Naive thymus-derived CD8-positive, alpha-beta T cell (primary cell): Measurements from ENCODE around the gene CPB2. TPM values are rescaled to one million over a fixed set of nuclear protein-coding genes. Genes with fewer than 3 reads are reported as not detected.

Experiments used
- ATAC-seq, 2 donors: fragments of 150-1000 bp; cut with Tn5 transposase in 1 of 2; sonication (Bioruptor Pico), chemical (Tn5 transposase) in 1 of 2; 1 replicate in 1 of 2; 2 replicates in 1 of 2; pipeline ENCODE4 v1.10.0; 2021; ENCODE audit warnings: mild to moderate bottlenecking in 2 of 2, moderate library complexity in 2 of 2
- POLR2A ChIA-PET: fragments of 350-600 bp; sonication (Branson Sonifier 250); formaldehyde crosslinking; loops from one replicate; lab custom pipeline; 2021; ENCODE audit warnings: antibody characterized with exemption; lab: Charles Lee
- DNase-seq, 10 donors: peaks; one replicate each; pipeline versions ENCODE4 v3.0.0 to v3.0.0-alpha.2; 2020 to 2022
- H3K27ac Mint-ChIP-seq, 10 donors: one replicate each; pipeline ENCODE4 v1.8.0; 2020 to 2022; ENCODE audit warnings: mild to moderate bottlenecking in 10 of 10, mixed read lengths in 10 of 10, moderate library complexity in 4 of 10, inconsistent platforms in 1 of 10
- H3K27me3 Mint-ChIP-seq, 5 donors: one replicate each; pipeline ENCODE4 v1.8.0; 2021 to 2022; ENCODE audit warnings: mixed read lengths in 5 of 5
- H3K36me3 Mint-ChIP-seq, 3 donors: one replicate each; pipeline ENCODE4 v1.8.0; 2020 to 2022; ENCODE audit warnings: mixed read lengths in 3 of 3, mild to moderate bottlenecking in 2 of 3, inconsistent platforms in 1 of 3
- H3K4me1 Mint-ChIP-seq, 4 donors: one replicate each; pipeline ENCODE4 v1.8.0; 2021 to 2022; ENCODE audit warnings: mixed read lengths in 4 of 4
- H3K4me3 Mint-ChIP-seq, 10 donors: one replicate each; pipeline ENCODE4 v1.8.0; 2020 to 2022; ENCODE audit warnings: mild to moderate bottlenecking in 10 of 10, mixed read lengths in 10 of 10, moderate library complexity in 6 of 10, inconsistent platforms in 1 of 10
- H3K9me3 Mint-ChIP-seq, 9 donors: one replicate each; pipeline ENCODE4 v1.8.0; 2020 to 2022; ENCODE audit warnings: mixed read lengths in 9 of 9, mild to moderate bottlenecking in 3 of 9, inconsistent platforms in 1 of 9, moderate library complexity in 1 of 9
- polyA plus RNA-seq, 3 donors: library from polyadenylated mRNA; unstranded; fragments of 300-500 nt; fragmentation: Illumina TruSeq; gene quantifications; one replicate each; pipeline ENCODE4 v1.2.3, GENCODE V29; 2021
- total RNA-seq, 8 experiments: library from RNA in 2 of 8; stranded (reverse) in 2 of 8; gene quantifications; one replicate each; pipeline ENCODE4 v1.2.3 and lab custom pipeline; 2021 to 2026

The CPB2 gene
- total and polyA plus RNA-seq, 5 experiments from 2014 or later, result 0.12 TPM; not detected in 4

DNA sequence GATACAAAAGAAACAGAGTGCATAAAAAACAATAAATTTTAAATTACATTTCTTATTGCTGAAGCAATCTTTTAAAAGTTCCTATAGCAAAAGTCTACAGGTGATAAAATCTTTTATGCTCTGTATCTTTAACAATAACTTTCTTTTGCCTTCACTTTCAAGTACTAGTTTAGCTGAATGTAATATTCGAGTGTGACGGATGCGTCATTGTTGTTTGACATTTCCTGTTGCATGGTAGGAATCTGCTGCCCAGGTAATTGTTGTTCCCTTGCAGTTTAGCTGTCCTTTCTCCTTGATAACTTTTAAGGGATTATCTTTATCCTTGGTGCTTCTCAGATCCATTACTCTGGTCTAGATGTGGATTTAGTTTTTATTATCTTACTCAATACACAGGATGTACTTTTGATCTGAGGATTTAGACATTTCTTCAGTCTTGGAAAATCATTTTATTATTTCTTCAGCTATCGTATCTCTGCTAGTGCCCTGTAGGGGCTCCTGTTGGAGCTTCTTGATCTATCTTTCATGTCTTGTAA is 2.1 kb upstream of the CPB2 start:
- Mint-ChIP-seq H3K9me3 (no peaks in the 10 kb centered on the region), H3K4me1 (peaks cover 5 to 19% (median 12%) of the 10 kb centered on the region in 4 donors), H3K27ac (no peak overlapping the region), H3K36me3 (no peaks in the 10 kb centered on the region), H3K4me3 (peak overlapping the region in 3 of 10 donors; percentile 8 to 42 (median 41)), H3K27me3 (peaks cover 7 to 36% (median 8%) of the 10 kb centered on the region in 5 donors)
- peak in 1 of 2 donors; percentile 64 for ATAC-seq
- POLR2A ChIA-PET, result no interaction called here
- DNase-seq, result peak in 2 of 10 donors; percentile 14 to 15

DNA sequence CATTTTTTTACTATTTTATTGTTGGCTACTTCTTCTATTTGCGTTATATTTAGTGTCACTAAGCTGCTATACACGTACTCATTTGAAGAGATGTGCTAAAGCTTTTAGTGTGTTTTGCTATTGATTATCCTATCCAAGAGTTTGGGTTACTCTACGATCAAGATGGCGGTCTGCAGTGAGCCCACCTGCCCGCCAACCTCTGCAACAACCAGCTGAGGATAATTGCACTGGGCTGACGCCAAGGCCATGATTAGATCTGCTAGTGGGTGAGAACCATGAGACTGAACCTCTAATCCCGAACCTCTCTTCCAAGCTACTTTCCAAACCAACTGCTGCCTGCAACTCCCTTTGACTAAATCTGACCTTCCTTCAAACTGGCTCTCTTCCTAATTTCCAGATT is 1.8 kb downstream of the CPB2 start:
- Mint-ChIP-seq H3K36me3 (no peaks in the 10 kb centered on the region), H3K4me3 (no peak overlapping the region), H3K27me3 (peaks cover 0 to 7% (median 2%) of the 10 kb centered on the region in 5 donors), H3K27ac (no peak overlapping the region), H3K9me3 (no peaks in the 10 kb centered on the region), H3K4me1 (peaks cover 0 to 17% (median 9%) of the 10 kb centered on the region in 4 donors)
- ATAC-seq (no peak), DNase-seq (no peak)
- POLR2A ChIA-PET, result no interaction called here

DNA sequence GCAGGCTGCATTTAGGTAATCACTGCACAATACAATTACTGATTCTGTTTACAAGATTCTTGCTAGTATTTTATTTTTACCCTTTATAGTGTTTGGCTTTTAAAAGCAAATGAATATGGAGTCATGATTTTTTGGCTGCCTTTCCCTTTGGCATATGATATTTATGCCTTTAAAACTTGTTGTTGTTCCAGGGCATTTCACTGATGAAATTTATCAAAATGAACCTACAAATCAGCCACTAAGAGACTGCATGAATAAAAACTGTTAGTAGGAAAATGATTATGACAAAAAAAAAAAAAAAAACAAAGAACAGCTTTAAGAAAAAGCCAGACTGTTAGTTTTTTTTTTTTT is 2.6 kb downstream of the CPB2 start:
- no peak overlapping the region for H3K27ac Mint-ChIP-seq

DNA sequence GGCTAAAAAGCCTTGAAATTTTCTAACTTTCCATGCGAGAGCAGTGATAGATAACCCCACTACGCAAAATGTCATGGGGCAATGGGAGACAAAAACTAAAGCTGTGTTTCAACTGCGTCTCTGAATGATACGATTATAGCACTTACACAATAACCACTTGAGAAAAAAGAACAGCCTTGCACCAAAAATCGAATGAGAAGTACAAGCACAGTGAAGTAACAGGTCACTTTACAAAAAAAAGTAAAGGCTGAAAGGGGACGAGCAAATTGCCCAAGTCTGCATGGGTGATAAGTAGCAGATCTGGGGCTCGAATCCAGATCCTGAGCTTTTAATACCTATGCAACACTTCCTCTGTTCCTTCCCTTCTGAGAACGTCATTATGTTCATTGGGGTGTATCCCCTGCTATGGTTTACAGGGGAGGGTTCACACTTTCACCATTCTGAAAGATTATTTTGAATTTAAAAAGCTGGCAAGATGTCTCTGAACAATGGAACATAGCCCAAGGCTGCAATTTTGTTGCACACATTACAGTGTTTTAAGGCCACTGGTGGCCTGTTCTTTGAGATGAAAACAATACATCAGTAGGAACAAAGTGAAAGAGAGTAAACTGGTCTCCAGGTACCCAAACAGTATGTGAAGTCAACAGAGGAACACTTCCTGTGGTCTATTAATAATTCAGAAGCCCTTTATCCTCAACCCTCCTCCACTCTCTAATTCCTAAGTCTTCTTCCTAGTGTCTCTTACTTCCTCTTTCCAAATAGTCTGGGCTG is 3.2 kb downstream of the CPB2 start:
- no peak overlapping the region for H3K27ac Mint-ChIP-seq
- ATAC-seq (no peak), DNase-seq (no peak)
- H3K4me3 Mint-ChIP-seq, result no peak overlapping the region
- H3K4me1 Mint-ChIP-seq, result peaks cover 0 to 8% (median 0%) of the 10 kb centered on the region in 4 donors
- H3K36me3 Mint-ChIP-seq, result no peaks in the 10 kb centered on the region
- peaks cover 0 to 4% (median 2%) of the 10 kb centered on the region in 5 donors for H3K27me3 Mint-ChIP-seq
- H3K9me3 Mint-ChIP-seq, result no peaks in the 10 kb centered on the region
- POLR2A ChIA-PET, result no interaction called here

More for the DNA sequence above, 2.6 kb downstream of the CPB2 start:
- no peak overlapping the region for H3K4me3 Mint-ChIP-seq
- ATAC-seq, result no peak
- H3K36me3 Mint-ChIP-seq, result no peaks in the 10 kb centered on the region
- H3K9me3 Mint-ChIP-seq, result no peaks in the 10 kb centered on the region
- no peak for DNase-seq
- peaks cover 0 to 14% (median 5%) of the 10 kb centered on the region in 4 donors for H3K4me1 Mint-ChIP-seq
- H3K27me3 Mint-ChIP-seq, result no peaks in the 10 kb centered on the region
- POLR2A ChIA-PET, result no interaction called here

DNA sequence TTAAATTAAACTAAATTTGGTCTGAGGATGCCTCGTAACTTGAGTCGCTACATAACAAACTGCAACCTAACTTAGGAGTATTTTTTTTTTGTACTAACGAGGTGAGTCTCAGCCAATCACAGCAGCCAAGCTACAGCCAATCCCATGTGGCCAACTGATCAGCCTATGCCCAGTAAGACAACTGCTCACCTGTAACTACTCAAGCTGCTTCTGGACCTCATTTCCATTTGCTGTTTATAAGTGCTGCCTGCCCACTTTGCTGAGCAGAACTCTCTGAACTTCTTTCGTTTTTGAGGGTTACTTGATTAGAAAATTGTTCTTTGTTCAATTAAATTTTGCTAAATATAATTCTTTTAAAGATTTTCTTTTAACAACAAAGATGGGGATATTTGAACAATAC is 3.8 kb downstream of the CPB2 start:
- ATAC-seq (no peak), DNase-seq (no peak)
- Mint-ChIP-seq H3K27me3 (peaks cover 2 to 8% (median 8%) of the 10 kb centered on the region in 5 donors), H3K4me1 (peaks cover 0 to 7% (median 0%) of the 10 kb centered on the region in 4 donors), H3K4me3 (no peak overlapping the region), H3K36me3 (no peaks in the 10 kb centered on the region), H3K27ac (no peak overlapping the region), H3K9me3 (no peaks in the 10 kb centered on the region)
- POLR2A ChIA-PET, result no interaction called here

DNA sequence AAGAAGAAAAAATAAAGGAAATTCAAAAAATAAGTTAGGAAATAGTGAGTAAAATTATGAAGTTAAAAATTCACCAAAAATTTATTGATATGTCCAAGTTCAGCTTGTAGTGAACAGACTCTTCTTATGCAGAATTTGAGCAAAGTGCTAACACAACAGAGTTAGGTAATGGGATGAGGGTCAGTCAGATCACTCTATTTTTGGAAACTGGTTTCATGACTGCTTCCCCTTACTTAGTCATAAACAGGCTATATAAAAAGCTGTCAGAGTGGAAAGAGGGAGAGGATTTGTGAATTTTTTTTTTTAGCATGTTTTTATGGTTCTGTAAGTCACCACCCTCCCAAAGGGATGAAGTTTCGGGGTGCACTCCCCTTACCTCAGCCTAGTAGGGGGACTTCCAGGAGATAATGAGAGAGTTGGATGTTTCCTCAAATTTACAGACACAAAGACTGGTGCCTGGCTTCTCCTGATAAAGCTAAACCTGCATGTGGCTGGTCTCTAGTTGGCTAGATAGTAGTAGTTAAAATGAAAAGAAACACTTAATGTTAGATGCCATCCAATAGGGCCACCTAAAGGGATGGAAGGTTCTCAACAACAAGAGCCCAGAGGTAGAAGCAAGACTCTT is 4.5 kb downstream of the CPB2 start:
- Mint-ChIP-seq H3K9me3 (no peaks in the 10 kb centered on the region), H3K27ac (peak overlapping the region in 1 of 10 donors; percentile 1), H3K4me3 (no peak overlapping the region), H3K27me3 (peaks cover 2 to 12% (median 9%) of the 10 kb centered on the region in 5 donors), H3K4me1 (peaks cover 0 to 7% (median 0%) of the 10 kb centered on the region in 4 donors), H3K36me3 (no peaks in the 10 kb centered on the region)
- DNase-seq (no peak), ATAC-seq (no peak)
- POLR2A ChIA-PET, result no interaction called here

DNA sequence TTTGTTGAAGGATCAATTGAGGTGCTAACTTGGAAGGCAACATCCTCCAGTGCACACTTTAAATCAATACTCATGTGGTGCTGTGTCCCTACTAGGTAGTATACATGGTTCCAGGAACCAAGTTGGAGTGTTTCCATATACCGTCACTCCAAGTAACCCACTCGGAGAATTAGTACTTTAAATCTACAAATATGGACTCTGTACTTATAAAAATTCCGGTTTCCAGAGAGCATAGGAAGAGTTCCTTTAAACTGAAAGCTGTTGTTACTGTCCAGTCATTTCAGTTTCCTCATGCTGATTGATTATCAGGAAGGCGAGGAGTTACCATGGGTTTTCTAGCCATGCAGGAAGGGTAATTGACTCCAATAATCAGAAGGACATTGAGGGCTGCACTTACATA is 7.2 kb downstream of the CPB2 start:
- Mint-ChIP-seq H3K4me1 (peaks cover 0 to 7% (median 0%) of the 10 kb centered on the region in 4 donors), H3K36me3 (no peaks in the 10 kb centered on the region), H3K9me3 (no peaks in the 10 kb centered on the region), H3K27ac (no peak overlapping the region), H3K27me3 (peaks cover 3 to 15% (median 10%) of the 10 kb centered on the region in 5 donors), H3K4me3 (no peak overlapping the region)
- DNase-seq (no peak), ATAC-seq (no peak)
- POLR2A ChIA-PET, result no interaction called here

DNA sequence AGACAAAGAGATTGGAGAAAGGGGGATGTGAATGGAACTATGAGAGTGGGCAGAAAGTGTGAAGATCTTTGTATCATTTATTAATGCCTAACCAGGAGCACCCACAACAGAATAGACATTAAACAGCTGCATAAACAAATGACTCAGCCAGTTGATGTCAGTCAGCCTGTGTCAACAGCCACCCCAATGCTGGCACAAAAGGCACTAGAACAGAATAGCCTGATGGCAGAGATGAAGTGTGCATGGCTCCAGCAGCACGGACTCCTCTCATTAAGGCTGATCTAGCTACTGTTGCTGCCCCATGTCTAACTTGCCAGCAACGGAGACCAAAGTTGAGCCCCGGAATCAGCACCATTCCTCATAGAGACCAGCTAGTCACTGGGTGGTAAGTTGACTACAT is 7.8 kb downstream of the CPB2 start:
- H3K4me3 Mint-ChIP-seq, result no peak overlapping the region
- POLR2A ChIA-PET, result no interaction called here

DNA sequence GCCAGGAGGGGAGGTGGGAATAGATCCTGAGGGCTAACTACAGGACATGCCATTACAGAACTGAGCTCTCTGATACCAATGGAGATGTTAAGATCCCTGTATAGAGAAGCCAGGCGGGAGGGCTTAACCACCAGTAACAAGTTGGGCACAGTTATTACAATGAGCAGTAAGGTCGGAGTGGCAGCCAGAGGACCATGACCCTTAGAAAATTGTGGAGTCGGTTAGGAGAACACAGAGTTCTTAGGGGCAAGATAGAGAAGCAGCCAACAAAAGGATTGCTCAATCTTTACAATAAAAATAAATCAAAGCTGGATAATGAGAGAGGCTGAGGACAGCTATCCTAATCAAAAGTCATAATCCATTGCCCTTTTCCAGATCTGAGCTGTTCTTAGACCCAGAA is 10.4 kb downstream of the CPB2 start:
- no peak for DNase-seq

More for the DNA sequence above, 7.8 kb downstream of the CPB2 start:
- H3K27ac Mint-ChIP-seq, result no peak overlapping the region
- no peak for DNase-seq
- no peak for ATAC-seq
- no peaks in the 10 kb centered on the region for H3K36me3 Mint-ChIP-seq
- peaks cover 3 to 18% (median 13%) of the 10 kb centered on the region in 5 donors for H3K27me3 Mint-ChIP-seq
- H3K9me3 Mint-ChIP-seq, result no peaks in the 10 kb centered on the region
- peaks cover 0 to 7% (median 0%) of the 10 kb centered on the region in 4 donors for H3K4me1 Mint-ChIP-seq

DNA sequence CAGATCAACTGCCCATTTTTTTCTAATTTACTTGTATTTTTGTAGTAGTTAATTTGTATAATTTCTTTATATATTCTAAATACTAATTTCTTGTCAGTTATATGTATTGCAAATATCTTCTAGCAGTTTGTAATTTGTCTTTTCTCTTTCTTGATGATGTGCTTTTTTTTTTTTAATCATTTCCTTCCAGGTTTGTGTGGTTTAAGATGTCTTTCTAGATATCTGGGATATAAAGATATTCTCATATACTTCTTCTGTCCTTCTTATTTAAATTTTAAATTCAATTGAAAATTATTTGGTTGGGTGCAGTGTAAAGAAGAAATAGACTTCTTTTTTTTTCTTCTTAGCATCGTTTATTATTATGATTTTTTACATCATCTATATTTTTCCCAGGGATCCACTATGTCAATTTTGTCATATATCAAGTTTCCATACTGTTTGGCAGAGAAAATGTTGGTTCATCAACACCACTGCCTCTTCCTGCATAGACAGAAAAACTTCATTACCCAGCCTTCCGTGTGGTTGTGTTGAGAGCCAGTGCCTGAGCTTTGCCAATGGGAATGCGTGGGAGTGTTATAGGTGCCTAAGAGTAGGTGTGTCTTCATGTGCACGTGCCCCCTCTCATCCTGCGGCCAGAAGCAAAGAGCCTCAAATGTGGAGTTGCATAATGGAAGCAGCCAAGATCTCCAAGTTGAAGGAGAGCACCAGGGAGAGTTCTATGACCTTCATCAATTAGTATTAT is 15.8 kb downstream of the CPB2 start:
- no peak overlapping the region for H3K27ac Mint-ChIP-seq
- H3K27me3 Mint-ChIP-seq, result peaks cover 1 to 10% (median 6%) of the 10 kb centered on the region in 5 donors
- no peak overlapping the region for H3K4me3 Mint-ChIP-seq
- no peak for DNase-seq
- H3K4me1 Mint-ChIP-seq, result no peaks in the 10 kb centered on the region
- no peaks in the 10 kb centered on the region for H3K9me3 Mint-ChIP-seq
- no peak for ATAC-seq
- H3K36me3 Mint-ChIP-seq, result no peaks in the 10 kb centered on the region
- POLR2A ChIA-PET, result no interaction called here

More for the DNA sequence above, 10.4 kb downstream of the CPB2 start:
- Mint-ChIP-seq H3K27ac (peak overlapping the region in 1 of 10 donors; percentile 20), H3K27me3 (peaks cover 3 to 18% (median 13%) of the 10 kb centered on the region in 5 donors), H3K4me3 (no peak overlapping the region), H3K9me3 (no peaks in the 10 kb centered on the region), H3K4me1 (no peaks in the 10 kb centered on the region), H3K36me3 (no peaks in the 10 kb centered on the region)
- no peak for ATAC-seq
- POLR2A ChIA-PET, result no interaction called here

DNA sequence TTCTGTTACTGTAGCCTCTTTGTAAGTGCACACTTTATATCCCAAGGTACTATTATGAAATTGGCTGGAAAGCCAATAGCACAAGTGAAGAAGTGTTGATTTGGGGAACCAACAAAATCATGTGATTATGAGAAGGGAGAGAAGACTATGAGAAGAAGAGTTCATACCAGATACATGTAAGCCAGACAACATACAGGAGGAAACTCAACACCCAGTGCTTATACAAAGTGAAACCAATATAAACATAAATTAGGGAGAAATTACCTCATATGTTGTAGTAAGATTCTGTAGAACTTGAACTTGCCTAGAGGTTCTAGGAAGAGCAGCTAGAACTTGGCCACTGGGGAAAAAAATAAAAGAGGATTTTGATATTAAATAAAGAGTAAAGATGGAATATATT is 17.4 kb downstream of the CPB2 start:
- H3K9me3 Mint-ChIP-seq, result no peaks in the 10 kb centered on the region
- H3K27me3 Mint-ChIP-seq, result peaks cover 1 to 8% (median 5%) of the 10 kb centered on the region in 5 donors
- no peak overlapping the region for H3K27ac Mint-ChIP-seq
- H3K4me3 Mint-ChIP-seq, result no peak overlapping the region
- H3K36me3 Mint-ChIP-seq, result no peaks in the 10 kb centered on the region
- H3K4me1 Mint-ChIP-seq, result no peaks in the 10 kb centered on the region
- DNase-seq (no peak), ATAC-seq (no peak)
- POLR2A ChIA-PET, result no interaction called here

DNA sequence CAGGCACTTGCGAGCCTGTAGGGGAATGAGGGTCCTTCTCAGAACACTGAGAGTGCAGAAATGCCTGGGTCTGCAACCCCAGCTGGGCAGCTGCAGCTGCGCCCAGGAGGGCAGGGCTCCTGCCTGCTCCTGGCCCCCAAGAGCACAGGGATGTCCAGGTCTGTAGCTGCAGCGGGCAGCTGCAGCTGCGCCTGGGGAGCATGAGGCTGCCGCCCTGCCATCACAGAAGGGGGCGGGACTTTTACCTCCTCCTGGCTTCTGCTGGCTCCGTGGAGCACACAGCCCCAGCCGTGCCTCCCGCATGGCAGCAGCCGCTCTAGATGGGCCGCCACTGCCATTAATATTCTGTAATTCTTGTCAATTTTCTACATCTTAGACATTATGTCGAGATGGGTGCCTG is 17.8 kb downstream of the CPB2 start:
- no peak for DNase-seq
- H3K36me3 Mint-ChIP-seq, result no peaks in the 10 kb centered on the region
- POLR2A ChIA-PET, result no interaction called here
- no peaks in the 10 kb centered on the region for H3K9me3 Mint-ChIP-seq
- ATAC-seq, result no peak
- H3K27ac Mint-ChIP-seq, result no peak overlapping the region
- peaks cover 0 to 6% (median 1%) of the 10 kb centered on the region in 5 donors for H3K27me3 Mint-ChIP-seq
- no peak overlapping the region for H3K4me3 Mint-ChIP-seq
- no peaks in the 10 kb centered on the region for H3K4me1 Mint-ChIP-seq
